SK-N-SH (cell line): Measurements from ENCODE around the gene NAALADL1.

Experiments used
- EP300 ChIP-seq, 2 experiments: IDR thresholded peaks; 2 replicates each; pipeline versions ENCODE4 v1.4.0 to v1.6.1; 2012; ENCODE audit warnings: borderline replicate concordance in 1 of 2, low read depth in 1 of 2, low read length in 1 of 2
- EZH2phosphoT487 ChIP-seq: fragments of 200-600 bp; sonication (generic); IDR thresholded peaks from 2 replicates; pipeline ENCODE4 v1.6.1; 2017; ENCODE audit warnings: low read depth, mixed run types, mild to moderate bottlenecking, antibody characterized with exemption, moderate library complexity, borderline replicate concordance
- FOXM1 ChIP-seq: IDR thresholded peaks from 2 replicates; pipeline ENCODE4 v1.4.0; 2012; ENCODE audit warnings: low read depth, mild to moderate bottlenecking
- JUND ChIP-seq: IDR thresholded peaks from 2 replicates; pipeline ENCODE4 v1.4.0; 2012
- POLR2AphosphoS5 ChIP-seq: IDR thresholded peaks from 2 replicates; pipeline ENCODE4 v1.6.1; 2012; ENCODE audit warnings: low read depth, low read length
- RAD21 ChIP-seq: IDR thresholded peaks from 2 replicates; pipeline ENCODE4 v1.6.1; 2012; ENCODE audit warnings: mild to moderate bottlenecking, low read length
- TF ChIP-seq, protein P1 (sequence below): fragments of 200-600 bp; sonication (generic); IDR thresholded peaks from 2 replicates; pipeline ENCODE4 v1.6.1; 2017; ENCODE audit warnings: antibody characterized with exemption, mild to moderate bottlenecking, moderate library complexity
- TF ChIP-seq, protein P2 (sequence below): IDR thresholded peaks from 2 replicates; pipeline ENCODE4 v1.6.1; 2012; ENCODE audit warnings: mild to moderate bottlenecking, low read depth, low read length, moderate library complexity
- TF ChIP-seq, protein P3 (sequence below): IDR thresholded peaks from 2 replicates; pipeline ENCODE4 v1.4.0; 2012; ENCODE audit warnings: low read depth, borderline replicate concordance

DNA sequence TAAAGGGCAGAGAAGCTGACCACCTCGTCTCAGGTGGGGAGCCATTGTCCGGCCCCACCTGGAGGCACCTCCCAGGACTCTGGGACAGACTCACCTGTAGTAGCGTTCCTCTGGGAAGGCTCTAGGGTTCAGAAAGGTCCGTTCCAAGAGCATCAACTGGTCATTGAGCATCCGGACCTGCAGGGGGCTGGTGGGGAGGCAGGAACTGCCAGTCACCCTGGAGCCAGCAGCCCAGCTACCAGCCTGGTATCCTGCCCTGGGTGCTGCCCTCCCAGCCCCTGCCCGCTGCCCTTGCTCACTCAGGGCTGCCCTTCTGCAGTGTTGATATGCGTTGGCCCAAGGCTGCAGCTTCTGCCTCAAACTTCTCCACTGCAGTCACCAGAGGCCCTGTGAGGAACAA is 12.6 kb downstream of the NAALADL1 start:
- TF ChIP-seq, protein P1, sequence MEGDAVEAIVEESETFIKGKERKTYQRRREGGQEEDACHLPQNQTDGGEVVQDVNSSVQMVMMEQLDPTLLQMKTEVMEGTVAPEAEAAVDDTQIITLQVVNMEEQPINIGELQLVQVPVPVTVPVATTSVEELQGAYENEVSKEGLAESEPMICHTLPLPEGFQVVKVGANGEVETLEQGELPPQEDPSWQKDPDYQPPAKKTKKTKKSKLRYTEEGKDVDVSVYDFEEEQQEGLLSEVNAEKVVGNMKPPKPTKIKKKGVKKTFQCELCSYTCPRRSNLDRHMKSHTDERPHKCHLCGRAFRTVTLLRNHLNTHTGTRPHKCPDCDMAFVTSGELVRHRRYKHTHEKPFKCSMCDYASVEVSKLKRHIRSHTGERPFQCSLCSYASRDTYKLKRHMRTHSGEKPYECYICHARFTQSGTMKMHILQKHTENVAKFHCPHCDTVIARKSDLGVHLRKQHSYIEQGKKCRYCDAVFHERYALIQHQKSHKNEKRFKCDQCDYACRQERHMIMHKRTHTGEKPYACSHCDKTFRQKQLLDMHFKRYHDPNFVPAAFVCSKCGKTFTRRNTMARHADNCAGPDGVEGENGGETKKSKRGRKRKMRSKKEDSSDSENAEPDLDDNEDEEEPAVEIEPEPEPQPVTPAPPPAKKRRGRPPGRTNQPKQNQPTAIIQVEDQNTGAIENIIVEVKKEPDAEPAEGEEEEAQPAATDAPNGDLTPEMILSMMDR: no peak
- TF ChIP-seq RAD21: no peak
- no peak for TF ChIP-seq JUND
- TF ChIP-seq FOXM1: no peak
- TF ChIP-seq EP300 (IDR thresholded peaks at IDR 0.05; ENCODE audit: borderline replicate concordance in 1 of 2, low read depth in 1 of 2, low read length in 1 of 2): no peak
- TF ChIP-seq, protein P2, sequence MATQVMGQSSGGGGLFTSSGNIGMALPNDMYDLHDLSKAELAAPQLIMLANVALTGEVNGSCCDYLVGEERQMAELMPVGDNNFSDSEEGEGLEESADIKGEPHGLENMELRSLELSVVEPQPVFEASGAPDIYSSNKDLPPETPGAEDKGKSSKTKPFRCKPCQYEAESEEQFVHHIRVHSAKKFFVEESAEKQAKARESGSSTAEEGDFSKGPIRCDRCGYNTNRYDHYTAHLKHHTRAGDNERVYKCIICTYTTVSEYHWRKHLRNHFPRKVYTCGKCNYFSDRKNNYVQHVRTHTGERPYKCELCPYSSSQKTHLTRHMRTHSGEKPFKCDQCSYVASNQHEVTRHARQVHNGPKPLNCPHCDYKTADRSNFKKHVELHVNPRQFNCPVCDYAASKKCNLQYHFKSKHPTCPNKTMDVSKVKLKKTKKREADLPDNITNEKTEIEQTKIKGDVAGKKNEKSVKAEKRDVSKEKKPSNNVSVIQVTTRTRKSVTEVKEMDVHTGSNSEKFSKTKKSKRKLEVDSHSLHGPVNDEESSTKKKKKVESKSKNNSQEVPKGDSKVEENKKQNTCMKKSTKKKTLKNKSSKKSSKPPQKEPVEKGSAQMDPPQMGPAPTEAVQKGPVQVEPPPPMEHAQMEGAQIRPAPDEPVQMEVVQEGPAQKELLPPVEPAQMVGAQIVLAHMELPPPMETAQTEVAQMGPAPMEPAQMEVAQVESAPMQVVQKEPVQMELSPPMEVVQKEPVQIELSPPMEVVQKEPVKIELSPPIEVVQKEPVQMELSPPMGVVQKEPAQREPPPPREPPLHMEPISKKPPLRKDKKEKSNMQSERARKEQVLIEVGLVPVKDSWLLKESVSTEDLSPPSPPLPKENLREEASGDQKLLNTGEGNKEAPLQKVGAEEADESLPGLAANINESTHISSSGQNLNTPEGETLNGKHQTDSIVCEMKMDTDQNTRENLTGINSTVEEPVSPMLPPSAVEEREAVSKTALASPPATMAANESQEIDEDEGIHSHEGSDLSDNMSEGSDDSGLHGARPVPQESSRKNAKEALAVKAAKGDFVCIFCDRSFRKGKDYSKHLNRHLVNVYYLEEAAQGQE: no peak
- TF ChIP-seq EZH2phosphoT487: no peak
- TF ChIP-seq, protein P3, sequence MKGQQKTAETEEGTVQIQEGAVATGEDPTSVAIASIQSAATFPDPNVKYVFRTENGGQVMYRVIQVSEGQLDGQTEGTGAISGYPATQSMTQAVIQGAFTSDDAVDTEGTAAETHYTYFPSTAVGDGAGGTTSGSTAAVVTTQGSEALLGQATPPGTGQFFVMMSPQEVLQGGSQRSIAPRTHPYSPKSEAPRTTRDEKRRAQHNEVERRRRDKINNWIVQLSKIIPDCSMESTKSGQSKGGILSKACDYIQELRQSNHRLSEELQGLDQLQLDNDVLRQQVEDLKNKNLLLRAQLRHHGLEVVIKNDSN: no peak
- no peak for TF ChIP-seq POLR2AphosphoS5
